Measurements from ENCODE around the gene AUTS2.

The AUTS2 gene

GRCh38 chr7:69624435-69625230 lies 26.4 kb downstream of the AUTS2 start:
- DNase-seq (ENCODE audit: low read depth): no peak

DNA sequence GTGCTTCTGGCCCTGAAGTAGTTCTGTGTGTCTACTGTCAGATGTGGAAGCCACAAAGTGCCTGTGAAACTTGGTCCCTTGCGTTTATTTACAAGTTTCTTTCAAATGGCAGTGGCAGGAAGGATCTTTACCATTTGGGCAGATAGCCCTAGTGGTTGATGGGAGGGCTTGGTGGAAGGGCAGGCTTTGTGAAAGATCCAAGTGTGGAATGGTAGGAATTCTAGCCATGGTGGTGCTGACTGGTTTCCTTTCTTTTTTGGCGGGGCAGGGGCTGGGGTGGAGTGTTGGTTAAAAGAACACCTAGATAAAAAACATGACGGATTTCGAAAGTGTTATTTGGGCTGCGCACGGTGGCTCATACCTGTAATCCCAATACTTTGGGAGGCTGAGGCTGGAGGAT lies 27.0 kb downstream of the AUTS2 start:
- no peak for DNase-seq (ENCODE audit: low read depth)

DNA sequence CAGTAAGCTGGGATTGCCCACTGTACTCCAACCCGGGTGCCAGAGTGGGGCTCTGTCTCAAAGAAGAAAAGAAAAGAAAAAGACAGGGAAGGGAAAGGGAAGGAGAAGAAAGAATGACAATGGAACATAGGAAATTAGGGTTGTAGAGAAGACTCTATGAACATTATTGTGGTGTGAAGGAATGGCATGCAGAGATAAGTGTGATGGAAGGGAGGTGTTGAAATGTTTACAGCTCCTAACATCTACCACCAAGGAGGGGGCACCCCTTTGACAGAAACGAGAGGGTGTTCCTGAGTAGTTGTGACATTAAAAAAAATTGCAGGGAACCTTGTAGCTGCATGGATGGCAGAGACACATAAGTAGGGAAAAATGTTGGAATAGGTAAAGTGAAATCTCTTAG lies 27.5 kb downstream of the AUTS2 start:
- DNase-seq (ENCODE audit: low read depth): no peak

DNA sequence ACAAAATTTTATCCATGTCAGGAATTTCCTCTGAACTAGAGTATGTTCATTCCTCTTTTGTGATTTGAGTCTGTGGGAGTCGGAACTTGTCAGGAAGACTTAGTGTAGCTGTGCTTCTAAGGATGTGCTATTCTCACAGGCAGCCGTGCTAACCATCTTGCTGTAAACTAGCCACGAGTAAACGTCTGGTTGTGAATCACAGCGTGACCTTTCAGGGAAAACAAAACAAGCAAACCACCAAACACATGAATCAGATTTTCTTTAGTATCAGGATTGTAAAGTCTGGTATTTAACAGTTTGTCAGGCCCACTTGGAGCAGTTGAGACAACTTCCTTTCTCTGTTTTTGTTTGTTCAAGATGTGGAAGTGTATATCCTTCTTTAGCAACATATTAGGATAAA lies 32.0 kb downstream of the AUTS2 start:
- DNase-seq (ENCODE audit: low read depth): no peak

- no peak for DNase-seq (ENCODE audit: low read depth)
Observed at GRCh38 chr7:69631131-69631530, 32.9 kb downstream of the AUTS2 start.

DNA sequence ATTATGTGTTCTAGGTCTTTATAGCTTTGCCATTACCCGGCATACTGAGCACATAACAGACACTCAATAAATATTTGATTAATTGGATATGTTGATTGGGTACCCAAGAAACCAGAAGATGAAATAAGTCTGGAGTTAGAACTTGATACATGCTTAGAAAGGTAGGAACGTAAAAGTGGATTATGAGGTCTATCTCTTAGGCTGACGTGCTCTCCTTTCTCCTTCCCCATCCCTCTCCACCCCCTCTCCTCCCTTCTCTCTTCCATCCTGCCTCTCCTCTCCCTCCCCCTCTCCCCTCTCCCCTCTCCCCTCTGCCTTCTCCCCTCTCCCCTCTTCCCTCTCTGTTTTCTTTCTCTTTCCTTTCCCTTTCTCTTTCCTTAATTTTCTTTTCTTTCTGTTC lies 34.0 kb downstream of the AUTS2 start:
- no peak for DNase-seq (ENCODE audit: low read depth)

DNA sequence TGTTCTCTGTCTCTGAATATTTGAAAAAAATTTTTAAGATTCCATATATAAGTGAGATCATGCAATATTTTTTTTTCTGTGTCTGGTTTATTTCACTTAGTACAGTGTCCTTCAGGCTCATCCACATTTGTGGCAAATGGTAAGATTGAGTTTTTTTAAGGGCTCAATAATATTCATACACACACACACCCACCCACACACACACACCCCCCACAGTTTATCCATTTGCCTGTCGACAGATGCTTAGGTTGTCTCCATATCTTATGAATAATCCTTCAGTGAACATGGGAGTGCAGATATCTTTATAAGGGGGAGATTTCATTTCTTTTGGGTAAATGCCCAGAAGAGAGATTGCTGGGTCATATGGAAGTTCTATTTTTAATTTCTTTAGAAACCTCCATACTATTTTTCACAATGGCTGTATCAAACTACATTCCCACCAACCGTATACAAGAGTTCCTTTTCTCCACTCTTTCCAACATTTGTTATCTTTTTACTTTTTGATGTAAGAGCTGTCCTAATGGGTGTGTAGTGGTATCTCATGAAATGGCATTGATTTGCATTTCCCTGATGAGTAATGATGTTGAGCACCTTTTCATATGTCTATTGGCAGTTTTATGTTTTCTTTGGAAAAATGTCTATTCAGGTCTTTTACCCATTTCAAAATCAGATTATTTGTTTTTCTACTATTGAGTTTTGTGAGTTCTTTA lies 35.0 kb downstream of the AUTS2 start:
- DNase-seq (ENCODE audit: low read depth): no peak

DNA sequence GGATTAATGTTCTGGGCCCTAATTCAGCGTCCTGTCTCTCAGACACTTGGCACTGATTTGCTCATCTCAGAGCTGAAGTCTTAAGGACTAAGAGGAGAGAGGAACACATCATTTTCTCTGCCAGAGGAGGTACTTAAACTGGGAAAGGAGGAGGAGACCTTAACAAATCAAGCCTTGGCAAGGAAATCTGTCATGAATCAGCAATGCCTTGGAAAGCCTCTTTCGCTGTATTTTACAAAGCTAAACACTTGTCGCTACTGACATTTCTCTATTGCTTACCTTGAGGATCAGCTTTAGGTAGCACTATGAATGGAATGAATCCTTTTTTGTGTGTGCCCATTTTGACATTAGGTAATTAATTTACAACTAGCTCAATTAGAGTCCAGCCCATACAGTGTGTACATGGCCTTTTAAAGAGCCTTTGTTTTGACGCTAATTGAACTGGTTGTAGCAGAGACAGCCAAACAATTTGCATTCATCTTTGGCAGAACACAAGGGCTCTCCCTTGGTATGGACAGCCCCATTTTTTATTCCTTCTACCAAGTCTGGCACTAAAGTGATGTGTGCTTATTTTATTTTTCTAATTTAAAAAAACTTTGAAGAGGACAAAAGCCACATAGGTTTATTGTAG lies 37.4 kb downstream of the AUTS2 start:
- DNase-seq (ENCODE audit: low read depth): no peak

- no peak for DNase-seq (ENCODE audit: low read depth)
Observed at GRCh38 chr7:69638674-69639073, 40.4 kb downstream of the AUTS2 start.

DNA sequence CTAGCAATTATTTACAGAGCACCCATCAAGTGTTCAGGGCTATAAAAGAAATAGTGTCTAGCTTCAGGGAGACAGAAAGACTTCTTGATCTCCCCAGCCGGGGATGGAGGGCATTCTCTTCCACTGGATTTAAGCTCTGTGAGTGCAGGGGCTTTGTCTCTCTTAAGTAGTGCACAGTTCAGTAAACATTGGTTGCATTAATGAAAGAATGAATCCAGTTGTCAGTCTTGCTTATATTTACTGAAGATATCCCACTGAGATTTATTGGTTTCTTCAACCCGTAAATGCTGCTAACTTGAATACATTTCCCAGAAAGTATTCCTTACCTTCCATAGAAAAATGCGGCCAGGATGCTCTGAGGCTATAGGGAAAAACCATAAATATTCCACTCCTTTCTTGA lies 41.9 kb downstream of the AUTS2 start:
- DNase-seq (ENCODE audit: low read depth): no peak

DNA sequence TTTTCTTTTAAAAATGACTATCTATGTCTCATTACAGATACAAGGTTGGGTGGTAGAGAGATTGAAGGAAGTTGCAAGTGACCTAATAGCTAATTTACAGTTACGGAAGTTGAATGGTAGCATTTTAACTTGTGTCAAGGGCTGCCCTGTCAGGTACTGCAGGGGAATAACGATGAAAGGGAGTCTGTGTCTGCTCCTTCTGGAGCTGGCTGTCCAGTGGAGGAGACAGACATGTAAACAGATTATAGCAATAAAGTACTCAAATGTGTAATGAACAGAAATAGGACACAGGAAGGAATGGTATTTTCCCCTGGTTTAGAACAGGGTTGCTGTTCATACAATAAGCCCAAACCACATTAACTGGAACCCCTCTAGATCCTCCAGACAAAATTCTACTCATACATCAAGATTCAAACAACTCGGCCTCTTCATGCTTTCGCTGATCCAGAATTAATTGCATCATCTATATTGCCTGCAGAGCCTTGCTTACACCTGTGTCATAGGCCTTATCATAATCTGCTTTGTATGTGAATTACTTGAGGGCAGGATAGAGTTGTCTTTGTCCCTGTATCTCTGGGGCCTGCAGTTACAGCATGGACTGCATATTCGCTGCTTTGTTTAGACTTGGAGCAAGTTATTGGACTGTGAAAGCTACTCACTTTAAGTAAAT lies 42.8 kb downstream of the AUTS2 start:
- no peak for DNase-seq (ENCODE audit: low read depth)

GRCh38 chr7:69643265-69643664 lies 45.0 kb downstream of the AUTS2 start:
- DNase-seq (ENCODE audit: low read depth): no peak

- no peak for DNase-seq (ENCODE audit: low read depth)
Observed at GRCh38 chr7:69643708-69644445, 45.6 kb downstream of the AUTS2 start.

DNA sequence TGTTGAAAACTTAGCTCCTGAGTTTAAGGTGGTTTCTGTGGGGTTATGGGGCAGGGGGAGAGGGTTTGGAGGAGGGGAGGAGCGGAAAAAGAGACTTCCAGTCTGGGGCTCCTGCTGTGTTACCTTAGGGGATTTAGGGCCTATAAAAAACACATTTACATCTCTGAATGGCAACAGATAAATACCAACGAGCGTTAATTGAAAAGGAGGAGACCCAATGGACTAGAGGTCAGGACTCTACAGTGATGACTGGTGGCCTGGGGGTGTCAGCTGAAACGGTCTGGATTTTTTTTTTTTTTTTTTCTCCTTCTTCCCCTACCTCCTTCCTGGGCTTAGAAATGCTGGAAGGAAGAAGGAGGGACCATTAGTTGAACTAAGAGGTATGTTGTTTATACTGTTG lies 47.4 kb downstream of the AUTS2 start:
- DNase-seq (ENCODE audit: low read depth): no peak

DNA sequence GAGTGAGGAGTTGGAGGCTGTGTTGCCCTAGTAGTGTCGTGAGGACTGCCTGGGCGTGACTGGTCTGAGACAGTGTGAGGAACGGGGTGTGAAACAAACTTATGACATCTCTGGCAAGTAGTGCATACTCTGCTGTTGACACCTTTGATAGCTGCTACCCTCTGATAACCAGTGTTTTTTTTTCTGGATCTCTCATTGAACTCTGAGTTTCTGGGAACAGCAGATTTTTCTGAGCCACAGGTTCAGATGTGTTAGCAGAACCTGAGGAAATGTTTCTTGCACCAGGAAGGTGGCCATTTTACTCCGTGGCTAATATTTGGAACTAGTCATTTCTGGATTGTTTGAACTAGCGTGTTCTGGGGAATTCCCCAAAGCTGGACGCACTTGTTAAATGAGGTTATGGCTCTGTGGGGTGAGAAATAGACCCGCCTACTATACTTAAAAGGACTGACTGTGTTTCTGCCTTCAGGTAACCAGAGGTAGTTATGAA lies 52.9 kb downstream of the AUTS2 start:
- no peak for DNase-seq (ENCODE audit: low read depth)

- no peak for DNase-seq (ENCODE audit: low read depth)
Observed at GRCh38 chr7:69652947-69653701, 54.8 kb downstream of the AUTS2 start.

DNA sequence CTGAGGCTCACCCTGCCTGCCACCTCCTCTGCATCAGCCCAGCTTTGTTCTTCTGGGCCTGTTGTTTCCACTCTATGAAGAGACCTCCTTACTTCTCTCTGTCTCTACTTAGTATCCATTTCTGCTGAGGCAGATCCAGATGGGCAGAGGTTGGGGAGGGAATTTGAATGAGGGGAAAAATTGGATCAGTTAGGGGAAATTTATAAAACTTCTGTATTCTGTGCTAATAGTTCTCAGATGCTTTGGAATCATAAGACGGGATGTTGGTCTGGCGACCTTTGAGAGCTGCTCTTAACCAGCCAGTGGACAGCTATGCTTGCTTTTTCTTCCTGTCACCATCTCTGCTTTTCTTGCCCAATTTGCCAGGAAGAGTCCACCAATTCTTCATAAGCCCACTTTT lies 55.5 kb downstream of the AUTS2 start:
- no peak for DNase-seq (ENCODE audit: low read depth)

- no peak for DNase-seq (ENCODE audit: low read depth)
Observed at GRCh38 chr7:69654381-69654780, 56.1 kb downstream of the AUTS2 start.

GRCh38 chr7:69654849-69655707 lies 56.8 kb downstream of the AUTS2 start:
- DNase-seq (ENCODE audit: low read depth): no peak

DNA sequence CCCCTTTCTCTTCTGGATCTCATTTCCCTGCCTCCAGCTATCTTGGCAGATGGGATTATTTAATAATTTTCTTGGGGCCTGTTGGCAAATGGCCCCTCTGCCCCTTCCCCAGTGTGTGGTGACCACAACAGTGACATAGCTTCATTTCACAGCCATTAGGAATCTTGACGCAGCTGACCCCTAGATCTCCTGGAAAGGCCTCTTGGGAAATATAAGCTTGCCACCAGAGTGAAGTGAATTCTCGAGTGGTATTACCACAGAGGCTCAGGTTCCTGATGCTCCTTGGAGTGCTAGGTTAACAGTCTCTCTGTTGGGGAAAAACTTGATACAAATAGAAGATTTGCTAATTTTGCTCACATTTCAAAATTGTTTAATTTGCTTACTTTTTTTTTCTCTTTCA lies 57.8 kb downstream of the AUTS2 start:
- no peak for DNase-seq (ENCODE audit: low read depth)
